GM18526 (cell line): Measurements from ENCODE around the gene PARD6G.

Source experiments
- POLR2A ChIP-seq: IDR thresholded peaks from 3 replicates; pipeline ENCODE4 v1.6.1; 2011; ENCODE audit not compliant: insufficient read length; ENCODE audit errors: extremely low read depth

The PARD6G gene

DNA sequence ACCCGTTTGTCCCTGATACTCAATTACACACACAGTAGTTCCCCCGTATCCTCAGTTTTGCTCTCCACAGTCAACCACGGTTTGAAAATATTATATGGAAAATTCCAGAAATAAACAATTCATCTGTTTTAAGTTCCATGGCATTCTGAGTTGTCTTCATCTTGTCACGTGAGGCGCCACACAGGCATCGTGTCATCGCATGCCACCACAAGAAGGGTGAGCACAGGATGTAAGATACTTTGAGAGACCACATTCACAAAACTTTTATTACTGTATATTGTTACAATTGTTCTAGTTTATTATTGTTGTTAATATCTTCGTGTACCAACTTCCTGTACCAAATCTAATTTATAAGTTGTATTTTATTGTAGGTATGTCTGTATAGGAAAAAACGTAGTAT lies 120.5 kb downstream of the PARD6G start:
- no peak for TF ChIP-seq POLR2A

DNA sequence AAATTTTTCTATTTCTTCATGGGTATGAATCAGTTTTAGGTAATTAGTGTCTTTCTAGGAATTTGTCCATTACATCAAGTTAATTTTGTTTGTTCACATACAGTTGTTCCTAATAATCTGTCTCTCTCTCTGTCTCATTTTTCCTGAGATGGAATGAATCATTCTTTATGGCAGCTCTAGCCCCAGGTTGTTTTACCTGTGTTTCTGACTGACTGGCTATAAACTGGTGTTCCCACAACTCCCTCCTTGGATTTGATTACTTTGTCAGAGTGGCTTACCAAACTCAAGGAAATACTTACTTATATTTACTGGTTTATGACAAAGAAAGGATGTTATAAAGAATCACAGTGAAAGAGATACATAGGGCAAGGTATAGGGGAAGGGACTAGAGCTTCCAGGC lies 123.2 kb downstream of the PARD6G start:
- no peak for TF ChIP-seq POLR2A

DNA sequence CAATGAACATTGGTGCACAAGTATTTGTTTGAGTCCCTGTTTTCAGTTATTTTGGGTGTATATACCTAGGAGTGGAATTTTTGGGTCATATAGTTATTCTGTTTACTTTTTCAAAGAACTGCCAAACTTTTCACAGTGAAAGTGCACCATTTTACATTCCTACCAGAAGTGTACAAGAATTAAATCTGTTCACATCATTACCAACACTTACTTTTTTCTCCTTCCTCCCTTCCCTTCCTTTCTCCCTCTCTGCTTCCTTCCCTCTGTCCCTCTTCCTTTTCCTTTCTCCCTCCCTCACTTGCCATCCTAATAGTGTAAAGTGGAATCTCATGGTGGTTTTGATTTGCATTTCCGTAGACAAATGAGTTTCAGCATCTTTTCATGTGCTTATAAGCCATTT lies 126.4 kb downstream of the PARD6G start:
- TF ChIP-seq POLR2A, result no peak

DNA sequence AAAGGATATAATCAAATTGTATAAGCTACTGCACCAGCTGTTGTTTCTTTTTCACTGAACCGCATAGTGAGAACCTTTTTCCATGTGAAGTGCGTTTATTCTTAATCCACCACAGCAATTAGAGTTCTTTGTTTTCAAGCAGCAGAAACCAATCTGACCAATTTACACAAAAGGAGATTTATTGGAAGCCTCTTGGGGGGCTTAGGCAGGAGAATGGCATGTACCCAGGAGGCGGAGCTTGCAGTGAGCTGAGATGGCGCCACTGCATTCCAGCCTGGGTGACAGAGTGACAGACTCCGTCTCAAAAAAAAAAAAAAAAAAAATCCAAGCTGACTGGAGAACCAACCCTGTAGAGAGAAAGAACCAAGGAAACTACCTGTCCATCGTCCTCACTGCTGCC lies 128.2 kb downstream of the PARD6G start:
- TF ChIP-seq POLR2A, result no peak

DNA sequence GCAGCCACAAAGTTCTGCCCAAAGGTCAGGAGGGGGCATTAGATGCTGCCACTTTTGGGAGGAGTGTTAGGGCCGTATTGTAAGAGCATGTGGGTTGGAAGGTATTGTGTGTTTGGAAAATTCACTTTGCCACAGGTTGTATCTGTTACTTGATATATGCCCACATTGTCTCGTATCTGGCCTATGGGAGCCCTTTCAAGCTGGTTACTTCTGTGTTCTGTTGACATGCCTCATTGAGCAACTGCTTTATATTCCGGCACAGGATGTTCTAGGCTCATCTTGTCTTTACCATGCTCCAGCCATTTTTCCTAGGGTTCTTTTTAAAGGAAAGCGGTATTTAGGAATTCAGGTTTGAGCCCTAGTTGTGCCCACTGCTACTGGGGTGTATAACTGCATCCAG lies 132.3 kb downstream of the PARD6G start:
- TF ChIP-seq POLR2A, result no peak

DNA sequence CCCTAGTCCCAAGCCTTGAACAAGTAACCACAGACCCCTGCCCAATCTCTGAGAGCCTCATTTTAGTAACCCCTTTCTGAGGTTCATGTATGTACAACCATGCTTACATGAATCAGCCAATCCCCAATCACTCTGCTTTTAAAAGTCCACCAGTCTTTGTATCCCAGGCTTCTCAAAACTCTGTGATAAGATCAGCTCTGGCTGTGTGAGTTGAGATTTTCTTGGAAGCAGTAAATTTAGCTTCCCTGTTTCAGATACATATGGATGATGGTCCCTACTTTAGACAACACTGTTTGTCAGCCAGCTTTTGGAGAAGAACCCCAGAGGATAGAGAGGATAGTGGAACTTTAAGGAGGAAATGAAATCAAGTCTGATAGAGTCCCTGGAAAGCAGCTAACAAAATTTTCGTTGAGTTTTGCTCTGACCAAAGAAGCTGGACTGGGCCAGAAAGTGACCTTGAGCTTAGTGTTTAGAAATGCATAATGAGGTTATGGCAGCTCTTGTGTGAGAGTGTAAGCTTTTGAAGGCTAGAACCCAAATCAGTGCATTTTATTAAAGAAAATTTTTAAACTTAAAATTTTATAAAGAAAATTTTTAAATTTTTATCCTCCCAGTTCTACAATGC lies 134.6 kb downstream of the PARD6G start:
- TF ChIP-seq POLR2A, result no peak

DNA sequence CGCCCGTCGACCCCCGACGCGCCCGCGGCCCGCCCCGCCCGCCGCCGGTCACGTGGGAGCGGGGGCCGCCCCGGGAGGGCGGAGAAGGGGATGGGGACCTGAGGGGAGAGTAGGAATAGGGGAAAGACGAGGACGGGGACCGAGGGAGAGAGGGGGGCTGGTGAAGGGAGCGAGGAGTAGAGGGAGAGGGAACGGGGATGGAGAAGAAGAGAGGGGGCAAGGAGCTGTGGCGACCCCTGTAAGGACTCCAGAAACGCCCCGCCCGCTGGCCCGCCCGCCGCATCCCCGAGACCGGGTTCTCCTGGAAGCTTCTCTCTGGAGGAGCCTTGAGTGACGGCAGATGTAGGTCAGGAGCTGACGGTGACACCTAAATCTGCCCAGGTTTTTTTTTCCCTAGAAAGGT lies 137.6 kb downstream of the PARD6G start:
- no peak for TF ChIP-seq POLR2A

DNA sequence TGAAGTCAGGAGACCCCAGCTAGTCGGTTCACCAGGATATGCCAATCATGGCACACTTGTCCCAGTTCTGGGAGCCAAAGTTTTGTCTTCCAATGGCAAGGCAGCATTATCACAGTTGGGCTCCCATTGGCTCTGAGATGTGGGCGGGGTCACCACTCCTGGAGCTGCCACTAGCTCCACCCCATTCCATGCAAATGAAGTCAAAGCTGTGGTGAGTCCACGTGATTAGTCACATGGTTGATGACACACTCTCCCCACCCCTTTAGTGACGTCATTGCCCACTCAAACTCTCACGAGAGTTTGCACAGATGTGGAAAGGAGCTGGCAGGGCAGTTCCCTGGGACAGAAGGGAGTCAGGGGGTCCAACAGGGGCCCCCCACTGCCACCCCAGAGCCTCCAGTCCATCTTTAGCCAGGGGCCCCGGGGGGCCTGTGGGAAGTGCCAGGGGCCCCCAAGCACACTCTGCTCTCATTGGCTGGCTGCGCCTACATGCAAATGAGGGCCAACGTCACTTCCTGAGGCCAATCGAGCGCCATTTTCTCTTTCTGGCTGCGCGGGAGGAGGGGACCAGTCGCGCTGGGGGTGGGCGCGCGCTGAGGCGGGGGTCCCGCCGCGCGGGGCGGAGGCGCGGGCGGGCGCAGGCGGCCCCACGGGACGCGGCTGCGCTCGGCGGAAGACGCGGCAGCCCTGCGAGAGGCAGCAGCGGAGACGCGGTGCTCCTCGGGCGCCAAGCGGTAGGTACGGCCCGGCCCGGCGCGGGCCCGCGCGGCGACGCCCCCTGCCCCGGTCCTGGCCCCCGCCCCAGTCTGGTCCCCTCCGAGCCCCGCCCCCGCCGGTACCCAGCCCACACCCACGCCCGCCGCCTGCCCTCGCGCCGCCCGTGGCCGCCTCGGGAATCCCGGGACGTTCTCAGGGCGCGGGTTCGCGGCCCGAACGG lies 138.3 kb downstream of the PARD6G start, which contains the start of gene ADNP2:
ADNP2 (plus strand) TSS at position 524 of the 937 bp plus-strand sequence. CDS start 8,281 bp downstream, outside the sequence.
- peak; percentile 58 for TF ChIP-seq POLR2A

DNA sequence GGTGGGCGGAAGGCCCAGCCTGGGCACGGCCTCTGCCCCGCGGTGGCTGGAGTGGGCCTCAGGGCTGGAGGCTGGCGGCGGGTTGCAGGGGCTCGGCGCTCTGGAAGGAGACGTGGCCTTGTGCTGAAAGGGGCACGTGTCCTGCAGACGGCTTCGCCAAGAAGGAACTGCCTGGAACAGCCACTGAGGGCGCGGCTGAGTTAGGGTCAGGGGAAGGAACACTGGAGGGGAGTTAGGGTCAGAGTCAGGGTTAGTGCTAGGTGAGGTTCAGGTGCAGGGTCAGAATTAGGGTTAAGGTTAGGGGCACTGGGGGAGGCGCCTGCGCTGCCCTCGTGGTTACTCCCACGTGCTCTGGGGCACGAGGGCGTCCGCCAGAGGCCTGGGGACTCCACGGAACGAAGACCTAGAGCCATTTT lies 139.2 kb downstream of the PARD6G start:
- no peak for TF ChIP-seq POLR2A

DNA sequence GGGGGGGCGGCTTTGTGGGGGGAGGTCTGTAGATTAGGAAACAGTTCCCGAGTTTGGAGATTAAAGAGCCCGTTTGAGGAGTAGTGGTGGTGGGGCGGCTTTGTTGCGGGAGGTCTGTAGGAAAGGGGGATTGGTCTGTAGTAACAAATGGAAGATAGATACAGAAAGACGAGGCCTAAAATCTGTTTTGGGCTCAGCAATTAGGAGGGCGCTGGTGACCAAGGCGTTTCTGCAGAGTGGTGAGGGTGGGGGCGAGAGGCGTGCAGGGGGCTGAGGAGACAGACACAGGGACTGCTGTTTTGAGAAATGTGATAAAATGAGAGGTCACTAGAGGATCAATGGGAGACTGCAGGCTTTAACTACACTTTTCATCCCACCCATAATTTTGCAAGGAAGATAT lies 139.9 kb downstream of the PARD6G start:
- no peak for TF ChIP-seq POLR2A
